Stimulated activated CD4-positive, alpha-beta T cell treated with anti-CD3 and anti-CD28 coated beads, TNF-alpha, amount 100 ng/mL, for 24 hours (primary cell): ENCODE data around the gene FLNA.
"Not testable (repeated sequence)": the region's sequence is repeated elsewhere in the genome, so short reads cannot be mapped to it uniquely, and the experiment has no call there.

Experiments used
- DNase-seq, 3 experiments: peaks; one replicate each; pipeline ENCODE4 v3.0.0-alpha.2; 2020; ENCODE audit warnings: low read depth in 3 of 3

The FLNA gene

GRCh38 chrX:154398668-154399526 is 24.5 kb upstream of the FLNA start:
- peak; percentile 62 to 77 (median 65) for DNase-seq

GRCh38 chrX:154397888-154398667 is 23.6 kb upstream of the FLNA start, which contains the start of gene RPL10:
TSS of gene RPL10 (plus strand) at chrX:154398377. CDS start at chrX:154398520, 143 bp downstream.
- DNase-seq: peak; percentile 73 to 87 (median 79)

- peak in 2 of 3 experiments; percentile 56 to 73 for DNase-seq
Measured at GRCh38 chrX:154396973-154397887, 22.8 kb upstream of the FLNA start.

- not testable (repeated sequence) for DNase-seq
Measured at GRCh38 chrX:154396363-154396762, 21.9 kb upstream of the FLNA start.

GRCh38 chrX:154389812-154390747 is 15.6 kb upstream of the FLNA start:
- not testable (repeated sequence) for DNase-seq

GRCh38 chrX:154388649-154389048 is 14.2 kb upstream of the FLNA start:
- DNase-seq: not testable (repeated sequence)

- not testable (repeated sequence) for DNase-seq
Measured at GRCh38 chrX:154388094-154388493, 13.7 kb upstream of the FLNA start.

- no peak for DNase-seq
Measured at GRCh38 chrX:154384284-154384892, 10.0 kb upstream of the FLNA start.

- DNase-seq: no peak
Measured at GRCh38 chrX:154383359-154384283, 9.2 kb upstream of the FLNA start.

- no peak for DNase-seq
Measured at GRCh38 chrX:154382483-154383069, 8.1 kb upstream of the FLNA start.

- no peak for DNase-seq
Measured at GRCh38 chrX:154381271-154381670, 6.8 kb upstream of the FLNA start.

- no peak for DNase-seq
Measured at GRCh38 chrX:154380787-154381186, 6.4 kb upstream of the FLNA start.

GRCh38 chrX:154380153-154380552 is 5.7 kb upstream of the FLNA start:
- no peak for DNase-seq

GRCh38 chrX:154379569-154379951 is 5.1 kb upstream of the FLNA start:
- no peak for DNase-seq

- DNase-seq: peak; percentile 86 to 94 (median 86)
Measured at GRCh38 chrX:154378799-154379568, 4.5 kb upstream of the FLNA start, which contains the start of gene EMD. TSS of gene EMD (plus strand) at chrX:154379295. CDS start at chrX:154379485, 190 bp downstream.

- peak in 1 of 3 experiments; percentile 30 for DNase-seq
Measured at GRCh38 chrX:154378059-154378798, 3.8 kb upstream of the FLNA start.

GRCh38 chrX:154376774-154377173 is 2.3 kb upstream of the FLNA start:
- DNase-seq: no peak
